ENCODE results near the gene CLK3.
A peak's percentile ranks its signal among the peaks of the same experiment; 100 is the strongest.
"Not testable (repeated sequence)": the region's sequence is repeated elsewhere in the genome, so short reads cannot be mapped to it uniquely, and the experiment has no call there.

Gene CLK3

DNA sequence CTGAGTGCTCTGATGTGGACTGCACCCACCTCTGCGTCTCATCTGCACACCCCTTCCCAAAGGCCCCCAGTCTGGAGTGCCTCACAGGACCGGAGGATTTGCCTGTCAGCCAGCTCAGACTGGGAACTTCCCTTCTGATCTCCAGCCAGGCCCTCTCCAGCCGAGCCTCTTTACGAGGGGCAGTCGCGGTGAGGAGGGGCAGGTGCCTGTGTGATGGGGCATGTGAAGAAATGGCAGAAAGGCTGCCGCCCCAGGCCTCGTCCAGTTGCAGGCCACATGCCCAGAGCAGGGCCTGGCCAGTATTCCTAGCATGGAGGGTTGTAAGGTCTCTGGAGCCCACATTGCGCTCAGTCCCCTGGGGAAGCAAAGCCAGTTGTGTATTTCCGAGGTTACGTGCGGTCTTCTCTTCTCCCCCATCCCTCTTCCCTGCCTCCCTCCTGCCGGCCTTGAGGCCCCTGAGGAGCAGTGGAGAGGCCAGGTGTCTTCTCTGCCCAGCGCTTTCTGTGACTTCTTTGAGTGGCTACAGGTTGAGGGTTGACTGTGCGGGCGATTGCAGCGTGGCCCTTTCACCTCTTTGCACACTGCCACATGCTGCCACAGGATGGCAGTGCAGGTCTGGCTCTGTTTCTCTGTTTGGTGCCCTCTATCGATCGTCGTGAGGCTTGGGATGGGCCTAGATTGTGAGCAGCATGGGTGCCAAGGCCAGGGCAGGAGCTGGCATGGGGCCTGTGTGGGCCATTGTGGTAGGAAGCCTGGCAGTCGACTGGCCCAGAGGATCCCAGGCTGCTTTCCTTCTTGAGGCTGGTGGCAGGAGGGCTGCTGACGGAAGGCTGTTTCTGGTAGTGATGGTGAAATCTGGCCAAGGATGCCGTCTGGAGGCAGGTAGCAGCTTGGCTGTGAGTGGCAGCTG, 5.3 kb downstream of the CLK3 start:
- peak; percentile 65 to 67 for DNase-seq (ENCODE audit: low read depth in 2 of 2)

DNA sequence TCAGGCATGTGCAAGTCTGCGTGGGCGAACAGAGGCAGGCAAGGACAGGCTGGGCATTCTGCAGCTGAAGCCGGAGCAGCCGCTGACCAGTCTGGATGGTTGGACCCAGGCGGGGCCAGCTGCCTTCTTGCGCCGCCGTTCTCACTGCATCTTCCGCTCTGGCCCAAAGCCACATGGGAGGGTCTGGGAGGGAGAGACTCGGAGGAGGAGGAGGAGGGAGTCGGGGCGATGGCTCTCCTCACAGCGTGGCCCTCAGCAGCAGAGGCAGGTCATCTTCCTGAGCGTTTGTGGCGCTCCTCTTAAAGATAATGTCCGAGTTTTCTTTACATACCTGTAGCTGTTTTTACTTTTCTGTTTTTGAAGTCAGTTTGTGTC, 5.9 kb downstream of the CLK3 start:
- no peak for DNase-seq (ENCODE audit: low read depth in 2 of 2)

DNA sequence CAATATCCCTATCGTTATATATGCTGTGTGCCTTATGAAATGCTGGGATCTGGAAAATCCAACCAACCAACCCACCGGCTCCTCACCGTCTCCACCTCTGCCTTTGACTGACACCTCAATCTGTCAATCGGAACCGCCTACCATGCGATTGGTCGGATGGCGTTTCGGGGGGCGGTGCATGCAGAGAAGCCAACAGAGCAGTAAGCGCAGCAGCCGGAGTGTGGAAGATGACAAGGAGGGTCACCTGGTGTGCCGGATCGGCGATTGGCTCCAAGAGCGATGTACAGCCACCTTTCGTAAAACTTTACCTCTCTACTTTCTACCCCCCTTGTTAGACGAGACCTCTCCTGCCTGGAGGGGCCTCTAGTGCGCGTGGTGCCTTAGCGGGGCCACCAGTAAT, 6.3 kb downstream of the CLK3 start:
- DNase-seq (ENCODE audit: low read depth in 2 of 2) = no peak

DNA sequence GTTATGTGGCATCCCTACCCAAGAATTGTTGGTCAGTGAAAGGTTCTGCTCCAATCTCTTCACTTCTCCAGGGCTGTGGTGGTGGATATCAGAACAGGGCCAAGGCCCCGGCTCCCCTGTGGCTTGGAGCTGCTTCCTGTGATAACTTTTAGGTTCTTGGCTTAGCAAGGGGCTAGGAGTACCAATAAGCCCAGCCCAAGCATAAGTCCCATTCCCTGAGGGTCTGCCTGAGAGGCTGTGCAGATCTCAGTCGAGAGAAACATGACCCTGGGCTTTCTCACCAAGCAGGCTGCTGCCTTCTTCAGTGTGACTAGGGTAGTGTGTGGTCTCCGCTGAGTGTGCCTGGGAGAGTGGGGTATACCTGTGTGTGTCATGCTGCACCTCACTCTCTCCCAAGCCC, 7.1 kb downstream of the CLK3 start:
- DNase-seq (ENCODE audit: low read depth in 2 of 2) = no peak

DNA sequence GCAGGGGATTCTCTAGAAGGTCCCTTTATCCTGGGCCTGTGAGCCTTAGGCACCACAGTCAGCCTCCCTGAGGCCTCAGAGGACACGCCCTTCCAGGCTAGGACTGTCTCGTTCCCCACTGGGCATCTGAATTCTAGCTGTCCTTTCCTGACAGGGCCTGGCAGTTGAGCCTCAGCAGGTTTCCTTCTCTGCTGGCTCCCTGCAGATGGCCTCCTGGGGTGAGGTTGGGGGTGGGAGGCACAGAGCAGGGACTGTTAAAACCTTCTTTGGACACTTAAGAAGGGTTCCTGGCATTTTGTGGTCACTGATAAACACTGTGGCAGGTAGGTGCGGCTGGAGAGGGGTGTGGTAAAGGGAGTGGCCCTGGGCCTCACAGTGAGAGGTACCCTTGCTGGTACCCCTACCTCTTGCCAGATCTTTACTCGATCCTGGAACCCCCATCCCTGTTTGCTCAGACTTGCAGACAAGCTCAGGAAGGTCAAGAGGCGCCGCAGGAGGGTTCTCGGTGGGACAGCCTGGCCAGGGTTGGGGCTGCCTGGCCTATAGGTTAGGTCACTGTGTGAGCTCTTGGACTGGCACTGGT, 8.5 kb downstream of the CLK3 start:
- DNase-seq (ENCODE audit: low read depth in 2 of 2) = no peak

DNA sequence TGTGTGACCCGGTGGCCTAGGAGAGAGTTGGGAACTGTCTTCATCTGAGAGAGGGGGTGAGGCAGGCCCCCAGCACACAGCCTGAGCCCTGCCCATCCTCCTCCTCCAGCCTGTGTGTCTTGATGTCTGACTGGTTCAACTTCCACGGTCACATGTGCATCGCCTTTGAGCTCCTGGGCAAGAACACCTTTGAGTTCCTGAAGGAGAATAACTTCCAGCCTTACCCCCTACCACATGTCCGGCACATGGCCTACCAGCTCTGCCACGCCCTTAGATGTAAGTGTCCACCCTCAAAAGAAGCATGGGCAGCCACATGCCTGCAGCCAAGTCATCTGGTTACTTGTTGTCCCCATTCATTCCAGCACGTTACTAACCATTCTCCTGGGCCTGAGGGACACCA, 10.1 kb downstream of the CLK3 start:
- DNase-seq (ENCODE audit: low read depth in 2 of 2) = no peak

DNA sequence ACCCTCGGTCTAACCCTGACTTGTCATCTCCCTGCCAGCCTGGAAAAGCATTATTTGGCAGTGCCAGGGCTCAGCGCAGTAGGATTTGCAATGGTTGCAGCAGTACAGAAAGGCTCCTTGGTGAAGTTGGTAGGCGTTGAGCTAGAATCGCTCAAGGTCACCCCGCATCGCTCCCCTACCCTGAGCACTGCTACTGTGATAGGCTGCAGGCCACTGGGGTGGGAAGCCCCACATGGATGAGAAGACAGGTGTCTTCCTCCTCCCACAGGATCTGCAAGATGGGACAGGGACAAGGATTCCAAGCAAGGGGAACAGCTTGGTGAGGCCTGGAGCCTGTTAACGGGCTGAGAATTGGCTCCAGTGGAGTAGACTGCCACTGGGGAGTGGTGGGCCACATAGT, 10.7 kb downstream of the CLK3 start:
- DNase-seq (ENCODE audit: low read depth in 2 of 2) = no peak

DNA sequence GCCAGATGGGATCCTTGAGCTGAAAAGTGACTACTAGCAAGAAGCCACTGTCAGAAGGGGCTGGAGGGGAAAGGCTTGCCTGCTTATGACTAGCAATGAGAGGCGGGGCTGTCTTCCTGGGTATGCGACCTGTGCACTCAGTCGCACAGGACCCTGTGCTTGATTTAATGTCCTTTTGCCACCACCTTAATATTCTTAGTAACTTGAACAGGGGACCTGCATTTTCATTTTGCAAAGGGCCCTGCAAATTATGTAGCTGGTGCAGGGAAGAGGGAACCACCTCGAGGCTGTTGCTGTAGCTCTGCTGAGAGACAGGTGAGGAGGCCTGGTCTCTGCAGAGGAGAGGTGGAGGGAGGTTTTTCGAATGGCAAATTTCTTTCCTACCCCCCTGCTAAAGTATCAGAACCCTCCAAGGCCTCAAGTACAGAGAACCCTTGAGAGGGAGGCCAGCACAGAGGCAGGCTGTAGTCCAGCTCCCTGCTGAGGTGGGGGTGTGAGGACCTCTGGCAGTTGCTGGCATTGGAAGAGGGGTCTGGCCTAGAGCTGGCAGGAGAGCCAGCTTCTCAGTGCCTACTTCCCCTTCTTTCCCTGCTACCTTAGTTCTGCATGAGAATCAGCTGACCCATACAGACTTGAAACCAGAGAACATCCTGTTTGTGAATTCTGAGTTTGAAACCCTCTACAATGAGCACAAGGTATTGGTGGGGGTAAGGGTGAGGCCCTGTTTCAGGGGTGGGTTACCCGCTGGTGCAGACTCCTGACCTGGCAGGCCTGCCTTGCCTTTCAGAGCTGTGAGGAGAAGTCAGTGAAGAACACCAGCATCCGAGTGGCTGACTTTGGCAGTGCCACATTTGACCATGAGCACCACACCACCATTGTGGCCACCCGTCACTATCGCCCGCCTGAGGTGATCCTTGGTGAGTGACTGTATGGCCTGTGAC, 11.4 kb downstream of the CLK3 start:
- no peak for DNase-seq (ENCODE audit: low read depth in 2 of 2)

DNA sequence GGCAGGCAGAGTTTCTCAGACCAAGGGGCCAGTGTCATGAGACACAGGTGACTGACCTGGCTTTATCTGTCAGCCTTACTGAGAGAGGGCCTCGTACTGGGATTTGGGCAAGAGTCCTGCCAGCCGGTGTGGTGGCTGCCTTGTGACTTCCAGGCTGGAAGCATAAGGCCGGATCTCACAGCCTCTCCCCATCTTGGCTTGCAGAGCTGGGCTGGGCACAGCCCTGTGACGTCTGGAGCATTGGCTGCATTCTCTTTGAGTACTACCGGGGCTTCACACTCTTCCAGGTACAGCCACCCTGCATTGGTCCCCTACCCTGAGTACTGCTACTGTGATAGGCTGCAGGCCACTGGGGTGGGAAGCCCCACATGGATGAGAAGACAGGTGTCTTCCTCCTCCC, 12.1 kb downstream of the CLK3 start:
- no peak for DNase-seq (ENCODE audit: low read depth in 2 of 2)

DNA sequence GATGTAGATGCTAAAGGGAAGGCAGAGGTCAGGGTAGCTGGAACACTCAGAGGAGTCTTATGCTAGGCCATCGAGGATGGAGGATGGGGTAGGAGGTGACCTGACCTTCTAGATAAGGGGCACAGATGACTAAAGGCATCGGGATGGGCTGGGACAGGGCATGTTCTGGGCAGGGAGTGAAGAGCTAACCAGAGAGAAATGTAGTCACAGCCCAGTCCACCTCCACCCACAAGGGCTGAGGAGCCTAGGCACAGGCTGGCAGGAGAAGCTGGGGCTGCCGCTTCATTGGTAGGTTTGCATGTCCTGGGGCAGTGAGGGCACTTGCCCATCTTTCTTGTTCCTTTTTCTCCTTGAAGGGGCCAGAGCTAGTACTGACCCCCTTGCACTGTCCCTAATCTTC, 12.6 kb downstream of the CLK3 start:
- DNase-seq (ENCODE audit: low read depth in 2 of 2) = no peak

DNA sequence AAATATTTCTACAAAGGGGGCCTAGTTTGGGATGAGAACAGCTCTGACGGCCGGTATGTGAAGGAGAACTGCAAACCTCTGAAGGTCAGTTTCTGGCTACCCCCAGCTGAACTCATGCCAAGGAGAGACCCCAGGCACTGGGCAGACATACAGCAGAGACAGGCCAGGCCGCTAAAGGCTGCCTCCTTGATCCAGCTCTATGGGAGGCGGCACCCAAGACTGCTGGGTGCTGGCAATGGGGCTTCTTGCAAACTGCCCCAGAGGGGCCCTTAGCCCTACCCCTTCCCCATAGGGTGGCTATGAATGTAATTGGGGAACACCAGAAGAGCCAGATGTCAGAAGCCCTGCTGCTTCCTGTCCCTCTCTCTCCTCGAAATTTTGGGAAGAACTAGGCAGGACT, 13.3 kb downstream of the CLK3 start:
- no peak for DNase-seq (ENCODE audit: low read depth in 2 of 2)

DNA sequence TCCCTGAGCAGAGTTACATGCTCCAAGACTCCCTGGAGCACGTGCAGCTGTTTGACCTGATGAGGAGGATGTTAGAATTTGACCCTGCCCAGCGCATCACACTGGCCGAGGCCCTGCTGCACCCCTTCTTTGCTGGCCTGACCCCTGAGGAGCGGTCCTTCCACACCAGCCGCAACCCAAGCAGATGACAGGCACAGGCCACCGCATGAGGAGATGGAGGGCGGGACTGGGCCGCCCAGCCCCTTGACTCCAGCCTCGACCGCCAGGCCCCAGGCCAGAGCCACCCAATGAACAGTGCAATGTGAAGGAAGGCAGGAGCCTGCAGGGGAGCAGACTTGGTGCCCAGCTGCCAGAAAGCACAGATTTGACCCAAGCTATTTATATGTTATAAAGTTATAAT, 14.1 kb downstream of the CLK3 start:
- not testable (repeated sequence) for DNase-seq (ENCODE audit: low read depth in 2 of 2)

DNA sequence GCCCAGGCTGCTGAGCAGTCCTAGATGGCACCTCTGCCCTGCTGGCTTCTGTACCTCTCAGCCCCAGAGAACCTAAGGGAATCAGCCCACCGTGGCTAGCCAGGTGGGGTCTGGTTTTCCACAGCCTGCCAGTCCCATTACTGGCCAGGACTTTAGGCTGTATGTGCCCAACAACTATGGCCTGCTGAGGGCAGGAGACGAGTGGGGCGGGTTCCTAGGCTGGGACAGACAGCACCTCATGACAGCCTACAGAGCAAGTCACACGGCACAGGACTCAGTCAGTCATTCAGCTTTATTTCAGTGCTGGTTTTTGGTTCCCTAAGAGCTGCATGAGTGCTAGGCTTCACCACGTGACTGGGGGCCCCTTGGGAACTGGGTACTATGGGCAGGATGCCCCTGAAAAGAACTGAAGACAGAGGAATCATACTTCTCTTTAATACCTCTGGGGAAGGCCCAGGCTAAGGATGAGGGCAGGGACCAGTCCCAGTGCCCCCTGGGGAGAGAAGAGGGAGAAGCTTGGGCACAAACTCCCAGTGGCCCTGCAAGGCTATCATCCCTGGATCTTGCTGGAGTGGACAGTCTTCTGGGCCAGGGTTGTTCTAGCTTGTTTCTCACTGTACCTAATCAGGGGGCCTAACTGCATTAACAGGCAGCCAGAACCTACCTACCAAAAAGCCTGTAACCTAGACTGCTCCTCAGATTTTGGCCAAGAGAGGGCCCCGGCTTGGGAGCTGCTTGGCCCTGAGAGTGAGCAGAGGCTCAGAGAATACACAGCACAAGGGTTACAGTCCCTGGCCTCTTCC, 14.8 kb downstream of the CLK3 start:
- DNase-seq (ENCODE audit: low read depth in 2 of 2) = no peak

DNA sequence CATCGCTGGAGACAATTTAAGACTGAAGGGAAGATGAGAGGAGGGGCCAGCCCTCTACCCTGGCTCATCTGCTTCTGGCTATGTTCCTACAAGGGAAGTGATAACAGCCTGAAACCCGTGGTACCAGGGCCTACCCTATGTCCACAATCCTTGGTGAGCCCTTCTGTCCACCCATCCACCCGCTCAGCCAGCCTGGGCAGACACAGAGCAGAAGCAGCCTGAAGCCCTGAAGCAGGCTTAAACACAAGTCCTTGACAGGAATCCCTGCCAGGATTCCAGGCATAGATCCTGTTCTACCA, 15.4 kb downstream of the CLK3 start:
- no peak for DNase-seq (ENCODE audit: low read depth in 2 of 2)

DNA sequence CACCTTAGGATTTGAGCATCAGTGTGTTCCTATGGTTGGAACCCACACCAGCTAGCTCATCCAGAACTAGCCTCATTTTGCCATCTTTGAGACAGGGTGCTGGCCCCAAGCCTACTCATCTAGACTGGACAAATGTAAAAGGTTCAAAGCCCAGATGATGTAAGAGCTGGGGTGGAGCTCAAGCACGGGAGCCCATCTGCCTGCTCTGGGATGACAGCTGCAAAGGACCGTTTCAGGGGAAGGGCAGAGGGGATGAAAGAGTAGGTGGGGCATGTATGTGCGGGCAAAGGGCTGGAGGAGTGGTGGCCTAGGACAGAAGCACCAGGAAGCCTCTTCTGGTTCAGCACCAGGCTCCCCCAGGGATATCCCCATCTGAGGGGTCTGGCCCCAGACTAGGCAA, 15.8 kb downstream of the CLK3 start:
- no peak for DNase-seq (ENCODE audit: low read depth in 2 of 2)

DNA sequence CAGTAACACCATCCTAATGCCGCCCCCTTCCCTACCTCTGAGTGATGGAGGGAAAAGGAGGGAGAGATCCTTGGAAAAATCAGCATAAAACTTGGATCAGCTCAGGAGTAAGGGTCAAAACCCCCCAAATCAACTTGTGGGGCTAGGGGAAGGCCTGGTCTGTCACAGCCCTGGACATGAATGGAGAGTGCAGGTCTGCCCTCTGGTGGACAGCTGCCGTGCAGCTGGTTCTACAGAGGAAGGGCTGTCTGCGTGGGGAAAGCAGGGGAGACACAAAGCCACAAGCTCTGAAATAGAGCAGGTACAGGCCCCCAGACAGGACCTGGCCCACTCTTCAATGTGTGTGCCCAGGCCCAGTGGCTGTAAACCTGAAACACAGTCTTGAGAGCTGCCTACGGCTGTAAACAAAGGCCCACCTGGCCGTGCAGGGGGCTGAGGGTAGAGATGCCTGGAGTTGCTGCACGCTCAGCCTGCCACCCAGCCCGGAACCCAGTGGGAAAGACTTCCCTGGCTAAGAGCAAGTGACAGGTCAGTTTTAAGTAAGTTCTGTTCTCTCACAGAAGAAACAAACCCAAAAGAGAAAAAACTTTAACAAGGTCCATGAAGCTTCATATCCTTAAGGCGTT, 16.4 kb downstream of the CLK3 start:
- peak; percentile 31 to 49 for DNase-seq (ENCODE audit: low read depth in 2 of 2)

DNA sequence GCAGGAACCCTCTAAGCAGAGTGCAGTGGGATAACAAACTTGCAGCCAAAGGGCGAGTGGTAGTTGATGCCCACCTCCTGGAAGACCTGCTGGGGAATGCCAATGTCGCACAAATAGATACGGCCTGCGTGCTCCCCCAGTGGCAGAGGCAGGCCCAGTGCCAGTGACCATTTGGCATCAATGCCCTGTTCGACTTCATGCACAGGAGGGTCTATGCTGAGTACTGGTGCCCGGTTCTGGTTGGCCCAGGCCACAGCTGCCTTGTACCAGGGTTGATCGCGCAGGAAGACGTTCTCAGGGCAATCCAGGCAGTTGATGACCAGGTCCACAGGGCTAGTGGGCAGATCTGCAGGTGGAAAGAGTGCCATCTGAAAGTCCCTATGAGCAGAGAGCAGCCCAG, 17.0 kb downstream of the CLK3 start:
- no peak for DNase-seq (ENCODE audit: low read depth in 2 of 2)

DNA sequence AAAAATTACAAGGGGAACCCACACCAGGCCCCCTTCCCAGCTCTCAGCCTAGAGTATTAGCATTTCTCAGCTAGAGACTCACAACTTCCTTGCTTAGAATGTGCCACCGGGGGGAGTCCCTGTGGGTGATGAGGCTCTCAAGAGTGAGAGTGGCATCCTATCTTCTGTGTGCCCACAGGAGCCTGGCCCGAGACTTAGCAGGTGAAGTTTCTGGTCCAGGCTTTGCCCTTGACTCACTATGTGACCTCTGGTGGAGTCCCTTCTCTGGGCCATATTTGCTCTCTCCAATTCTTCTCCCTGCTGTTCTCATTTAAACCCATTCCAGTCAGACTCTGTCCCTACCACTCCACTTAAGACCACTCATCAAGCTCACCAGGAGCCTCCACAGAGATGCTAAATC, 18.1 kb downstream of the CLK3 start:
- DNase-seq (ENCODE audit: low read depth in 2 of 2) = no peak

DNA sequence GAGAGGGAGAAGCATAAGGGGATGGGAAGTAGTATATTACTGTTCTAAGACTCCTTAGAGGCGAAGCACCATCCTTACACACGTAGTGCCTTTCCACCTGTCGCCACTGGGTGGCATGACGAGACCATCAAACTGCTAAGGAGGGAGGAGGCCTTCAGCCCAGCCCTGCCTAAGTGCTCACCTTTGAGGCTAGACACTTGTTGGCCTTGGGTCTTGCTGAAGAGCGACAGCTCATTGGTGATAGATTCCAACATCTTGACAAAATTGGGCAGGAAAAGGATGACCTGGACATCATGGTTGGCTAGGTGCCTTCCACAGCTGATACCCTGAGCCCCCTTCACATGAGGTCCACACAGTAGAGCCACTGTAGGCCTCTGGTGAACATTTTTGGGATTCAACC, 19.6 kb downstream of the CLK3 start:
- DNase-seq (ENCODE audit: low read depth in 2 of 2) = peak; percentile 54 to 68

DNA sequence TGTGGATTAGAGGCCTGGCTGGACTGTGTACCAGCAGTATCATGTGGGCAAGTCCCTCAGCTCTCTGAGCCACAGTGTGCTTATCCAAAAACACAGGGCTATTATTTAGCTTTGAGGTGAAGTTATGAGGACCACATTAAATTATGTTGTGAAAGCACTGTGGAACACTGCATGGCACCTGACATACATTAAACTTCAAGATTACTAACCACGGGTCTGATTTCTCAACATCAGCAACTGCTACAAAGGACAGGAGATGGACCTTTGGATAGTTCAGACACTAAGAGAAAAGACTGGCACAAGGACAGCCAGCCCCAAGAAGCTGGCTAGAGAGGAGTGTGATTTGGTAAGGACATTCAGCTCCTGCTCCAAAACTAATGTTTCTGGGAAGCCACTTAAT, 21.3 kb downstream of the CLK3 start:
- no peak for DNase-seq (ENCODE audit: low read depth in 2 of 2)

DNA sequence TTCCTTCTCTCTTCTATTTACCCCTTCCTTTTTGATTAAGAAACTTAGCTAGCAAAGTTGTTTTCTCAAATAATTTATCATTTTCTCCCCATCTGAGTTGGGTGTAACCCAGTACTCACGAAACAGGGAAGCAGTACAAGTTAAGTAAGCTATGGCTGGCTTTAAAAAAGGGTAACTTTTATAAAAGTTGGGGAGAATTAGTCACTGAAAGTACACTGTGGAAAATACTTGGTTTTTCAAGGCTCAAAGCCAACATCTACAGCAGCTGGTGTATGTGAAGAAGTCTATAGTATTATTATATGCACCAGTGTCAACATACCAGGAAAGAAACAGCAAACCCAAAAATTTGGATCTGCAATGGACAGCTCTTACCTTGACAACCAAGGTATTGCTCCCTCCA, 25.5 kb downstream of the CLK3 start:
- no peak for DNase-seq (ENCODE audit: low read depth in 2 of 2)
